Karpas-422 (cell line): ENCODE data around the gene BRI3BP. TPM values are rescaled to one million over a fixed set of nuclear protein-coding genes. Genes with fewer than 3 reads are reported as not detected.
A peak's percentile ranks its signal among the peaks of the same experiment; 100 is the strongest.
"Not testable (repeated sequence)": the region's sequence is repeated elsewhere in the genome, so short reads cannot be mapped to it uniquely, and the experiment has no call there.

ENCODE experiments used
- DNase-seq: peaks from one replicate; pipeline ENCODE4 v3.0.0-alpha.2; 2015
- H2AFZ ChIP-seq: fragments of 200-600 bp; sonication (generic); 2 replicates; pipeline ENCODE4 v1.6.1; 2014; ENCODE audit warnings: antibody characterized with exemption, low read length, mixed read lengths
- H3K27ac ChIP-seq: fragments of 200-600 bp; sonication (generic); 2 replicates; pipeline ENCODE4 v1.5.1; 2014; ENCODE audit warnings: mild to moderate bottlenecking, low read length, moderate library complexity
- H3K27me3 ChIP-seq: fragments of 200-600 bp; sonication (generic); 2 replicates; pipeline ENCODE4 v1.6.1; 2014; ENCODE audit warnings: low read length, mixed read lengths
- H3K36me3 ChIP-seq: fragments of 200-600 bp; sonication (generic); 2 replicates; pipeline ENCODE4 v1.6.1; 2014; ENCODE audit warnings: low read length, mixed read lengths; ENCODE audit not compliant: insufficient read depth
- H3K4me1 ChIP-seq: fragments of 200-600 bp; sonication (generic); 2 replicates; pipeline ENCODE4 v1.6.1; 2014; ENCODE audit warnings: mild to moderate bottlenecking, low read length, mixed read lengths
- H3K4me2 ChIP-seq: fragments of 200-600 bp; sonication (generic); 2 replicates; pipeline ENCODE4 v1.6.1; 2014; ENCODE audit warnings: low read length, low read depth, mild to moderate bottlenecking; ENCODE audit not compliant: poor library complexity, severe bottlenecking
- H3K4me3 ChIP-seq: fragments of 200-600 bp; sonication (generic); 2 replicates; pipeline ENCODE4 v1.5.1; 2014; ENCODE audit warnings: mild to moderate bottlenecking, antibody characterized with exemption, low read length, mixed read lengths
- H3K79me2 ChIP-seq: fragments of 200-600 bp; sonication (generic); 2 replicates; pipeline ENCODE4 v1.6.1; 2014; ENCODE audit warnings: mild to moderate bottlenecking, low read length, mixed read lengths
- H3K9ac ChIP-seq: fragments of 200-600 bp; sonication (generic); 2 replicates; pipeline ENCODE4 v1.6.0; 2014; ENCODE audit warnings: low read length
- H3K9me2 ChIP-seq: fragments of 200-600 bp; sonication (generic), shearing (Covaris generic); replicated peaks from 2 replicates; pipeline ENCODE4 v1.6.0; 2014; ENCODE audit warnings: mild to moderate bottlenecking, low read length, moderate library complexity; ENCODE audit not compliant: insufficient read depth
- H3K9me3 ChIP-seq: fragments of 300-700, 200-600 bp; sonication (generic); 2 replicates; pipeline ENCODE4 v1.6.1; 2014; ENCODE audit warnings: low read length, mixed read lengths
- H4K20me1 ChIP-seq: fragments of 200-600 bp; sonication (generic); 2 replicates; pipeline ENCODE4 v1.6.1; 2014; ENCODE audit warnings: mild to moderate bottlenecking, antibody characterized with exemption, low read length, low read depth; ENCODE audit not compliant: insufficient read depth
- total RNA-seq: library from RNA; depleted of rRNA; stranded (reverse); fragments of >200 nt; shearing (Covaris generic); gene quantifications from 2 replicates; pipeline ENCODE4 v1.2.3, GENCODE V29; 2014; ENCODE audit warnings: low replicate concordance

Gene BRI3BP
- total RNA-seq, 1 experiment from 2014 or later, result 52.9 TPM

GRCh38 chr12:125031471-125031870 is 38.0 kb downstream of the BRI3BP start:
- peaks cover 26% of the 10 kb centered on the region for H3K79me2 ChIP-seq
- H3K27ac ChIP-seq, H4K20me1 ChIP-seq, H2AFZ ChIP-seq, DNase-seq, H3K4me2 ChIP-seq, H3K9ac ChIP-seq, H3K27me3 ChIP-seq, H3K9me3 ChIP-seq, H3K4me3 ChIP-seq, H3K4me1 ChIP-seq, H3K9me2 ChIP-seq: not testable (repeated sequence)
- H3K36me3 ChIP-seq, result peaks cover 53% of the 10 kb centered on the region

GRCh38 chr12:125032466-125033152 is 39.2 kb downstream of the BRI3BP start:
- no peaks in the 10 kb centered on the region for H3K9me2 ChIP-seq
- H3K27me3 ChIP-seq, result no peaks in the 10 kb centered on the region
- peaks cover 49% of the 10 kb centered on the region for H3K36me3 ChIP-seq
- peaks cover 4% of the 10 kb centered on the region; the same call in 1 of the 2 replicates for H3K9me3 ChIP-seq
- H3K4me3 ChIP-seq, result no peak overlapping the region
- no peak overlapping the region for H3K9ac ChIP-seq
- no peak for DNase-seq
- peaks cover 23% of the 10 kb centered on the region for H3K79me2 ChIP-seq
- no peak overlapping the region for H2AFZ ChIP-seq
- H3K27ac ChIP-seq, result no peak overlapping the region
- no peak overlapping the region for H3K4me2 ChIP-seq
- H4K20me1 ChIP-seq, result peaks cover 3% of the 10 kb centered on the region; the same call in 1 of the 2 replicates
- H3K4me1 ChIP-seq, result no peaks in the 10 kb centered on the region

GRCh38 chr12:125033288-125033687 is 39.8 kb downstream of the BRI3BP start:
- peaks cover 4% of the 10 kb centered on the region; the same call in 1 of the 2 replicates for H3K9me3 ChIP-seq
- peaks cover 44% of the 10 kb centered on the region for H3K36me3 ChIP-seq
- H3K27me3 ChIP-seq, result no peaks in the 10 kb centered on the region
- H3K9ac ChIP-seq, result no peak overlapping the region
- H3K4me3 ChIP-seq, result no peak overlapping the region
- H3K4me2 ChIP-seq, result no peak overlapping the region
- H3K4me1 ChIP-seq, result no peaks in the 10 kb centered on the region
- H3K27ac ChIP-seq, result no peak overlapping the region
- H3K79me2 ChIP-seq, result peaks cover 19% of the 10 kb centered on the region
- H4K20me1 ChIP-seq, result no peaks in the 10 kb centered on the region
- DNase-seq, result no peak
- H3K9me2 ChIP-seq, result no peaks in the 10 kb centered on the region
- H2AFZ ChIP-seq, result no peak overlapping the region

GRCh38 chr12:125038976-125039625 is 45.7 kb downstream of the BRI3BP start:
- Histone ChIP-seq H3K36me3 (peaks cover 7% of the 10 kb centered on the region; the same call in 1 of the 2 replicates), H3K4me1 (no peaks in the 10 kb centered on the region), H3K9me2 (no peaks in the 10 kb centered on the region), H4K20me1 (no peaks in the 10 kb centered on the region), H3K79me2 (no peaks in the 10 kb centered on the region), H3K9me3 (no peaks in the 10 kb centered on the region), H3K9ac (no peak overlapping the region), H3K27ac (no peak overlapping the region), H3K27me3 (no peaks in the 10 kb centered on the region), H2AFZ (no peak overlapping the region), H3K4me2 (no peak overlapping the region), H3K4me3 (no peak overlapping the region)
- peak; percentile 50 for DNase-seq

GRCh38 chr12:125049093-125049458 is 55.6 kb downstream of the BRI3BP start:
- Histone ChIP-seq H3K27ac (no peak overlapping the region), H3K9me3 (no peaks in the 10 kb centered on the region), H3K36me3 (no peaks in the 10 kb centered on the region), H3K4me1 (no peaks in the 10 kb centered on the region), H3K9me2 (no peaks in the 10 kb centered on the region), H3K4me3 (no peak overlapping the region), H3K79me2 (no peaks in the 10 kb centered on the region), H4K20me1 (no peaks in the 10 kb centered on the region), H3K9ac (no peak overlapping the region), H2AFZ (no peak overlapping the region), H3K27me3 (no peaks in the 10 kb centered on the region), H3K4me2 (no peak overlapping the region)
- no peak for DNase-seq

- Histone ChIP-seq H3K4me2 (no peak overlapping the region), H3K9me3 (no peaks in the 10 kb centered on the region), H3K9ac (no peak overlapping the region), H3K79me2 (no peaks in the 10 kb centered on the region), H2AFZ (no peak overlapping the region), H3K4me1 (0 out of 2 replicates have a peak, but pooled peaks cover 3% of the 10 kb centered on the region), H3K27me3 (no peaks in the 10 kb centered on the region), H3K4me3 (no peak overlapping the region), H3K27ac (no peak overlapping the region), H3K9me2 (no peaks in the 10 kb centered on the region), H3K36me3 (no peaks in the 10 kb centered on the region), H4K20me1 (no peaks in the 10 kb centered on the region)
- no peak for DNase-seq
These were observed 57.0 kb downstream of the BRI3BP start for GRCh38 chr12:125050446-125050845.

GRCh38 chr12:125050868-125051267 is 57.4 kb downstream of the BRI3BP start:
- no peaks in the 10 kb centered on the region for H3K9me3 ChIP-seq
- H3K4me1 ChIP-seq, result 0 out of 2 replicates have a peak, but pooled peaks cover 3% of the 10 kb centered on the region
- no peak overlapping the region for H3K4me3 ChIP-seq
- H4K20me1 ChIP-seq, result no peaks in the 10 kb centered on the region
- H3K4me2 ChIP-seq, result no peak overlapping the region
- DNase-seq, result no peak
- H3K36me3 ChIP-seq, result no peaks in the 10 kb centered on the region
- H3K27me3 ChIP-seq, result no peaks in the 10 kb centered on the region
- H3K27ac ChIP-seq, result no peak overlapping the region
- H2AFZ ChIP-seq, result no peak overlapping the region
- H3K9ac ChIP-seq, result no peak overlapping the region
- H3K79me2 ChIP-seq, result no peaks in the 10 kb centered on the region
- H3K9me2 ChIP-seq, result no peaks in the 10 kb centered on the region

GRCh38 chr12:125053821-125054220 is 60.4 kb downstream of the BRI3BP start:
- Histone ChIP-seq H3K27me3 (no peaks in the 10 kb centered on the region), H3K27ac (no peak overlapping the region), H3K4me1 (0 out of 2 replicates have a peak, but pooled peaks cover 3% of the 10 kb centered on the region), H3K9me3 (no peaks in the 10 kb centered on the region), H4K20me1 (no peaks in the 10 kb centered on the region), H3K9me2 (no peaks in the 10 kb centered on the region), H3K9ac (no peak overlapping the region), H3K36me3 (no peaks in the 10 kb centered on the region), H2AFZ (no peak overlapping the region), H3K79me2 (no peaks in the 10 kb centered on the region), H3K4me2 (no peak overlapping the region), H3K4me3 (no peak overlapping the region)
- no peak for DNase-seq
